Esophagus squamous epithelium (tissue), 5 donors: ENCODE data around the gene KNSTRN. TPM values are rescaled to one million over a fixed set of nuclear protein-coding genes. Genes with fewer than 3 reads are reported as not detected.

Experiments used
- DNase-seq: peaks from one replicate; lab custom pipeline; 2025; lab: John Stamatoyannopoulos, UW
- H3K27ac ChIP-seq, 4 donors: fragments of 200-600 bp; sonication (generic); one replicate each; pipeline ENCODE4 v1.5.1; 2016 to 2019; ENCODE audit warnings: mild to moderate bottlenecking in 1 of 4
- H3K27me3 ChIP-seq, 4 donors: fragments of 200-600 bp; sonication (generic); 1 replicate in 3 of 4; 2 replicates in 1 of 4; pipeline versions ENCODE4 v1.5.1 to v1.6.0; 2017 to 2021; ENCODE audit warnings: antibody characterized with exemption in 1 of 4
- H3K36me3 ChIP-seq, 3 donors: fragments of 200-600 bp; sonication (generic); one replicate each; pipeline ENCODE4 v1.5.1; 2016 to 2019
- H3K4me1 ChIP-seq, 3 donors: fragments of 200-600 bp; sonication (generic); one replicate each; pipeline ENCODE4 v1.5.1; 2017 to 2019
- H3K4me3 ChIP-seq, 4 donors: fragments of 200-600 bp; sonication (generic); 1 replicate in 3 of 4; 2 replicates in 1 of 4; pipeline ENCODE4 v1.5.1; 2016 to 2019; ENCODE audit warnings: mild to moderate bottlenecking in 2 of 4, moderate library complexity in 1 of 4
- H3K9me3 ChIP-seq, 3 donors: fragments of 200-600 bp; sonication (generic); one replicate each; pipeline ENCODE4 v1.5.1; 2016 to 2019
- POLR2A ChIP-seq, 4 donors: fragments of 450-650 bp; IDR thresholded peaks; one replicate each; pipeline ENCODE4 v1.6.1; 2017; ENCODE audit warnings: antibody characterized with exemption in 4 of 4, mild to moderate bottlenecking in 4 of 4, moderate library complexity in 3 of 4
- WGBS, 2 donors: methylation state at CpG; one replicate each; pipeline ENCODE4 v1.1.5; 2018; 5-methylcytosine and 5-hydroxymethylcytosine counted together
- intact Hi-C: fragments of 100-400 bp; cut with DNase I; formaldehyde crosslinking; loops from one replicate; pipeline ENCODE4 v1.15.0; 2022
- total RNA-seq, 4 donors: library from RNA; depleted of rRNA; stranded (reverse); fragments of >200 nt; gene quantifications; one replicate each; pipeline ENCODE4 v1.1.0, GENCODE V29; 2016
- TF ChIP-seq, protein P1 (sequence below), 6 experiments: fragments of 450-650 bp in 4 of 6; fragments of 200-600 bp in 2 of 6; sonication (generic) in 2 of 6; IDR thresholded peaks; one replicate each; pipeline ENCODE4 v1.5.1; 2016 to 2019; ENCODE audit warnings: antibody characterized with exemption in 6 of 6, mild to moderate bottlenecking in 4 of 6, moderate library complexity in 4 of 6
- donor health status: DM: yes; HTN: yes; CAD: no.

The KNSTRN gene
- total RNA-seq, 4 donors from 2014 or later, result 11.3 to 22.0 (median 17.3) TPM

DNA sequence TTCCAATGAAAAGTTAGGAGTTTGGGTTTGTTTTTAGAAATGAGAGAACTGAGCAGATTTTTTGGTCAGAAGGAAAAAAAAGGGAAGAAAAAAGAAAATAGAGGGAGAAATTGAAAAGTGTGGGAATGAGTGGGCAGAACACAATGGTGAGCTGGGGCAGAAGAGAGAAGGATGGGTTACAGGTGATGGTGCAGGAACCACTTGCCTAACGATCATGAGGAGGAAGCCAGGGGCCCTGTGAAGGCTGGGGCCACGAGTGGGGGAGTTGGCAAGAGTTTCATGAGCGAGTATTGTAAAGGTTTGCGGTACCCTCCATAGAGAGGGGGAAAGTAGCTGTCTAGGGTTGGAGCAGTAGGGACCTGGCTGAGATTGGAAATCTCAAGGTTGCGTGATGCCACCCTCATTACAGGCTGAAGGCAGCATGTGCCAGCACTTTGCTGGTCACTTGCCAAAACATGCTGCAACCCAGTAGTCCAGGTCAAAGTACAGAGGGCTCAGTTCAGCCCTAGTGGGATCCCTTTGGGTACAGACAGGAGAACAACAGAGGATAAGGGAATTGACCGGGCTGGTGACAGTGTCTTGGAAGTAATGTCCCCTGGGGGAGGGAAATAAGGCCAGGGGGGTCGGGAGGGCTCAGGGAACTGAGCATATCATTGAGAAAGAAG lies 29.7 kb downstream of the KNSTRN start:
- Histone ChIP-seq H3K4me1 (peaks cover 0 to 5% (median 0%) of the 10 kb centered on the region in 3 donors), H3K36me3 (peaks cover 0 to 99% (median 18%) of the 10 kb centered on the region in 3 donors), H3K4me3 (no peak overlapping the region), H3K27me3 (no peaks in the 10 kb centered on the region), H3K9me3 (no peaks in the 10 kb centered on the region), H3K27ac (no peak overlapping the region)
- 76 to 78% methylated on average over 6 to 7 of the region's 7 CpGs for WGBS, 2 donors
- TF ChIP-seq POLR2A (IDR thresholded peaks at IDR 0.05), result no peak
- TF ChIP-seq, protein P1, sequence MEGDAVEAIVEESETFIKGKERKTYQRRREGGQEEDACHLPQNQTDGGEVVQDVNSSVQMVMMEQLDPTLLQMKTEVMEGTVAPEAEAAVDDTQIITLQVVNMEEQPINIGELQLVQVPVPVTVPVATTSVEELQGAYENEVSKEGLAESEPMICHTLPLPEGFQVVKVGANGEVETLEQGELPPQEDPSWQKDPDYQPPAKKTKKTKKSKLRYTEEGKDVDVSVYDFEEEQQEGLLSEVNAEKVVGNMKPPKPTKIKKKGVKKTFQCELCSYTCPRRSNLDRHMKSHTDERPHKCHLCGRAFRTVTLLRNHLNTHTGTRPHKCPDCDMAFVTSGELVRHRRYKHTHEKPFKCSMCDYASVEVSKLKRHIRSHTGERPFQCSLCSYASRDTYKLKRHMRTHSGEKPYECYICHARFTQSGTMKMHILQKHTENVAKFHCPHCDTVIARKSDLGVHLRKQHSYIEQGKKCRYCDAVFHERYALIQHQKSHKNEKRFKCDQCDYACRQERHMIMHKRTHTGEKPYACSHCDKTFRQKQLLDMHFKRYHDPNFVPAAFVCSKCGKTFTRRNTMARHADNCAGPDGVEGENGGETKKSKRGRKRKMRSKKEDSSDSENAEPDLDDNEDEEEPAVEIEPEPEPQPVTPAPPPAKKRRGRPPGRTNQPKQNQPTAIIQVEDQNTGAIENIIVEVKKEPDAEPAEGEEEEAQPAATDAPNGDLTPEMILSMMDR (IDR thresholded peaks at IDR 0.05), result no peak
- DNase-seq, result no peak
- intact Hi-C loops, result loop anchor here (10.0 kb wide), 1 partner anchor 47 kb away; no protein-coding TSS in a partner anchor

- no peaks in the 10 kb centered on the region for H3K27me3 ChIP-seq
- H3K27ac ChIP-seq, result no peak overlapping the region
- no peaks in the 10 kb centered on the region for H3K9me3 ChIP-seq
- H3K4me1 ChIP-seq, result no peaks in the 10 kb centered on the region
- intact Hi-C loops, result loop anchor here (10.0 kb wide), 1 partner anchor 48 kb away; no protein-coding TSS in a partner anchor
- no peak for DNase-seq
- no peak overlapping the region for H3K4me3 ChIP-seq
- WGBS, 2 donors, result 90 to 91% methylated on average over 7 to 9 of the region's 9 CpGs
- no peak for TF ChIP-seq POLR2A (IDR thresholded peaks at IDR 0.05)
- TF ChIP-seq, protein P1 (IDR thresholded peaks at IDR 0.05), result no peak
- H3K36me3 ChIP-seq, result peaks cover 0 to 99% (median 18%) of the 10 kb centered on the region in 3 donors
These were observed 30.5 kb downstream of the KNSTRN start for GRCh38 chr15:40413036-40413435.

- TF ChIP-seq, protein P1 (IDR thresholded peaks at IDR 0.05), result no peak
- TF ChIP-seq POLR2A (IDR thresholded peaks at IDR 0.05), result no peak
- intact Hi-C loops, result loop anchor here (10.0 kb wide), 1 partner anchor 50 kb away; no protein-coding TSS in a partner anchor
- H3K27ac ChIP-seq, result no peak overlapping the region
- H3K36me3 ChIP-seq, result peaks cover 0 to 97% (median 18%) of the 10 kb centered on the region in 3 donors
- 57 to 86% methylated on average over 1 to 4 of the region's 7 CpGs for WGBS, 2 donors
- H3K9me3 ChIP-seq, result no peaks in the 10 kb centered on the region
- H3K4me1 ChIP-seq, result no peaks in the 10 kb centered on the region
- no peak overlapping the region for H3K4me3 ChIP-seq
- DNase-seq, result no peak
- no peaks in the 10 kb centered on the region for H3K27me3 ChIP-seq
These were observed 32.3 kb downstream of the KNSTRN start for GRCh38 chr15:40414816-40415215.

DNA sequence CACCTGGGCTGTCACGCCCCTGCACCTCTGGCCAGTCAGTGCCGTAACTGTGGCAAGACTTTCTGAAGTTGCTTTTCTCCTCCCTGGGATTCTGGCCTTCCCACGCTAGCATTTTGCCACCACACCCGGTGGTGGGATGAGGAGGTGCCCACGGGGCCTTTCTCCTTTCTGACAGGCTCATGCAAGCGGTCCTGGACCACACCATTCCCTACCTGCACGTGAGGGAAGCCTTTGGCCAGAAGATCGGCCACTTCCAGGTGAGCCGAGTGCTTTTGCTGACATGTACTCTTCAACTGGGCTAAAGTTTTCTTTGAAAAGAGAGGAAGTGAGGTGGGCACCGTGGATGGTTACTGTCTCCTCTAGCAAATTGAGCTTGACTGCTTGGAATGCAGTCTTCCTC lies 32.7 kb downstream of the KNSTRN start:
- H3K36me3 ChIP-seq, result peaks cover 0 to 93% (median 18%) of the 10 kb centered on the region in 3 donors
- TF ChIP-seq, protein P1 (IDR thresholded peaks at IDR 0.05), result no peak
- intact Hi-C loops, result loop anchor here (10.0 kb wide), 1 partner anchor 50 kb away; no protein-coding TSS in a partner anchor
- H3K4me1 ChIP-seq, result peaks cover 0 to 3% (median under 1%) of the 10 kb centered on the region in 3 donors
- H3K9me3 ChIP-seq, result no peaks in the 10 kb centered on the region
- WGBS, 2 donors, result 81% methylated on average over 6 of the region's 10 CpGs; no CpG with 5 or more reads in 1 of the 2 donors
- no peaks in the 10 kb centered on the region for H3K27me3 ChIP-seq
- H3K4me3 ChIP-seq, result no peak overlapping the region
- H3K27ac ChIP-seq, result no peak overlapping the region
- DNase-seq, result no peak

DNA sequence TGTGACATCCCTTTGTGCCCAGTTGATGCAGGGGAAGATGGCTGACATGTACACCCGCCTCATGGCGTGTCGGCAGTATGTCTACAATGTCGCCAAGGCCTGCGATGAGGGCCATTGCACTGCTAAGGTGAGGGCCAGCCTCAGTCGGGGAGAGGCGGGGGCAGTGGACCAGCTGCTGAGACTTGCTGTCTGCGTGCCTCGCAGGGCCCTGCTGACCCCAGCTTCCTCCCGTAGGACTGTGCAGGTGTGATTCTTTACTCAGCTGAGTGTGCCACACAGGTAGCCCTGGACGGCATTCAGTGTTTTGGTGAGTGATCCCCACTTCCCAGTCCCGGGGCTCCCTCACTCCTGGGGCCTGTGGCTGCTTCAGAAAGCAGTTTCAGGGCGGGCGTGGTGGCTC lies 33.5 kb downstream of the KNSTRN start:
- DNase-seq, result no peak
- H3K27me3 ChIP-seq, result no peaks in the 10 kb centered on the region
- peaks cover under 1 to 11% (median 9%) of the 10 kb centered on the region in 3 donors for H3K4me1 ChIP-seq
- no peaks in the 10 kb centered on the region for H3K9me3 ChIP-seq
- H3K4me3 ChIP-seq, result no peak overlapping the region
- 60% methylated on average over 1 of the region's 14 CpGs; no CpG with 5 or more reads in 1 of the 2 donors for WGBS, 2 donors
- TF ChIP-seq, protein P1 (IDR thresholded peaks at IDR 0.05), result no peak
- no peak for TF ChIP-seq POLR2A (IDR thresholded peaks at IDR 0.05)
- intact Hi-C loops, result loop anchor here (10.0 kb wide), 1 partner anchor 51 kb away; no protein-coding TSS in a partner anchor
- H3K27ac ChIP-seq, result no peak overlapping the region
- H3K36me3 ChIP-seq, result peaks cover 0 to 85% (median 17%) of the 10 kb centered on the region in 3 donors
